ENCODE results near the gene CYS1.

Gene CYS1

DNA sequence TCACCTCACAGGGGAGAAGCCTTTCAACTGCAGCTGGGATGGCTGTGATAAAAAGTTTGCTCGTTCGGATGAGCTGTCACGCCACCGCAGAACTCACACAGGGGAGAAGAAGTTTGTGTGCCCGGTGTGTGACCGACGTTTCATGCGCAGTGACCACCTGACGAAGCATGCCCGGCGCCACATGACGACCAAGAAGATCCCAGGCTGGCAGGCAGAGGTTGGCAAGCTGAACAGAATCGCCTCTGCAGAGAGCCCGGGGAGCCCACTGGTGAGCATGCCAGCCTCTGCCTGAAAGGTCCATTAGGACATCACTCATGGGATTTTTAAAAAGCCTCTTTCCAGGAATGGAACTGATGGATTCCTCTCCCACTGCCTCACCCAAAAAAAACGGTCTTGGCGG is 28.0 kb downstream of the CYS1 start:
- TF ChIP-seq, protein P1, sequence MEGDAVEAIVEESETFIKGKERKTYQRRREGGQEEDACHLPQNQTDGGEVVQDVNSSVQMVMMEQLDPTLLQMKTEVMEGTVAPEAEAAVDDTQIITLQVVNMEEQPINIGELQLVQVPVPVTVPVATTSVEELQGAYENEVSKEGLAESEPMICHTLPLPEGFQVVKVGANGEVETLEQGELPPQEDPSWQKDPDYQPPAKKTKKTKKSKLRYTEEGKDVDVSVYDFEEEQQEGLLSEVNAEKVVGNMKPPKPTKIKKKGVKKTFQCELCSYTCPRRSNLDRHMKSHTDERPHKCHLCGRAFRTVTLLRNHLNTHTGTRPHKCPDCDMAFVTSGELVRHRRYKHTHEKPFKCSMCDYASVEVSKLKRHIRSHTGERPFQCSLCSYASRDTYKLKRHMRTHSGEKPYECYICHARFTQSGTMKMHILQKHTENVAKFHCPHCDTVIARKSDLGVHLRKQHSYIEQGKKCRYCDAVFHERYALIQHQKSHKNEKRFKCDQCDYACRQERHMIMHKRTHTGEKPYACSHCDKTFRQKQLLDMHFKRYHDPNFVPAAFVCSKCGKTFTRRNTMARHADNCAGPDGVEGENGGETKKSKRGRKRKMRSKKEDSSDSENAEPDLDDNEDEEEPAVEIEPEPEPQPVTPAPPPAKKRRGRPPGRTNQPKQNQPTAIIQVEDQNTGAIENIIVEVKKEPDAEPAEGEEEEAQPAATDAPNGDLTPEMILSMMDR (conservative IDR thresholded peaks at IDR 0.05), result no peak
- H3K27ac ChIP-seq, result no peak overlapping the region

DNA sequence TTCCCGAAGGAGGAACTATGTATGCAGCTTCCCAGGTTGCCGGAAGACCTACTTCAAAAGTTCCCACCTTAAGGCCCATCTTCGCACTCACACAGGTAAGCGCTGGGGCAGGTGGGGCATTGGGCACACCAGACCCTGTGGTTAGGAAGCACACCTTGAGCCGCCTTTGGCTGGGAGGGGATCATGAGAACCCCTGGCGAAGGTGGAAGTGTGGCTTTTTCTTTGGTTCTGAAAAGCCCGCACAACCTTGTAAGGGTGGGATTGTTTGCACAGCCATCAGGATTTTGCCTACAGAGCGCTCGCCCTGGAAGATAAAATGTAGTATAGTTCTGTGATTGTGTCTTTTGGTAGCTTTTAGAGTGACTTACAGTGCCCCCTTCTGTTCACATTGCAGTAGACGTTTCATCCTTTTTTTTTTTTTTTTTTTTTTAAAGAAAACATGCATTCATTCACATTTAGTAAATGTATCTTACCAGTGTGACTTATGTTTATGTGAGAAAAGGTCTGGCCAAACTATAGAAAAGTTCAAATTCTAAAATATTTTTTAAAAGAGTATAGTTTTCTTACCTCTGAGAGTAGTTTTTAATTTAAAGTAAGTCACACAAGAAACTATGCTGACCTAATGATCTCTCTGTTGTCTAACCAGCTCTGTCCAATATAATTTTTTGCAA is 31.6 kb downstream of the CYS1 start:
- TF ChIP-seq, protein P1 (conservative IDR thresholded peaks at IDR 0.05), result peak; percentile 70
- H3K27ac ChIP-seq, result no peak overlapping the region

DNA sequence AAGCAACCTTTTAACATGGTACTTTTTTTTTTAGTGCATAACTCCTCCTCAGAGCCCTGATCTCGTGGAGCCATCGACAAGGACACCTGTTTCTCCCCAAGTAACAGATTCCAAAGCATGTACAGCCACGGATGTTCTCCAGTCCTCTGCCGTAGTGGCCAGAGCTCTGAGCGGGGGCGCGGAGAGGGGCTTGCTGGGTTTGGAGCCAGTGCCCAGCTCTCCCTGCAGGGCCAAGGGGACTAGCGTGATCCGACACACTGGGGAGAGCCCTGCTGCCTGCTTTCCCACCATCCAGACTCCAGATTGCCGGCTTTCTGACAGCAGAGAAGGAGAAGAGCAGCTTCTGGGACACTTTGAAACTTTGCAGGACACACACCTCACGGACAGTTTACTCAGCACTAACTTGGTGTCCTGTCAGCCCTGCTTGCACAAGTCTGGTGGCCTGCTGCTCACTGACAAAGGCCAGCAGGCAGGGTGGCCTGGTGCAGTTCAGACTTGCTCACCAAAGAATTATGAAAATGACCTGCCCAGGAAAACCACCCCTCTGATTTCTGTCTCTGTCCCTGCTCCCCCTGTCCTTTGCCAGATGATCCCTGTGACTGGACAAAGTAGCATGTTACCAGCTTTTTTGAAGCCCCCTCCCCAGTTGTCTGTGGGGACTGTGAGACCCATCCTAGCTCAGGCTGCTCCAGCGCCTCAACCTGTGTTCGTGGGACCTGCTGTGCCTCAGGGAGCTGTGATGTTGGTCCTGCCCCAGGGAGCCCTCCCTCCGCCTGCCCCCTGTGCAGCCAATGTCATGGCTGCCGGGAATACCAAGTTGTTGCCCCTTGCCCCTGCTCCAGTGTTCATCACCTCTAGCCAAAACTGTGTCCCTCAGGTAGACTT is 32.4 kb downstream of the CYS1 start:
- TF ChIP-seq, protein P1 (conservative IDR thresholded peaks at IDR 0.05), result no peak
- H3K27ac ChIP-seq, result no peak overlapping the region

DNA sequence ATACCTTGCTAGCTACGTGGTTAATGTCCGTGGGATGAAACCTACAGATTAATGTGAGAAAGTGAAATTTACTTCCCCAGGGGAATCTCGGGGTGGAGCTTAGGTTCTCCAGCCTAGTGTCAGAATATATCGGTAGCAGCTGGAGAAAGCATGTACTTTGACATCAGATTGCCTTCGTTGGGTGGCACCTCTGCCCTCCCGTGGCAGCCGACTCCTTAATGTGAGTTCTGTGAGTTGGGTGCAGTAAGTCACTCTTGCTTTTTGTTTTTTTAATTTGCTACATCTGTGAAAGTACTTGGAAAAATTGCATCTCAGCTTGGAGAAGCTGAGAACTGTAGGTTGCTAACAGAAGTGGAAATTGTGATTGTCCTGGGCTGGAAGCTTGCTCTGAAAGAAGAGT is 33.3 kb downstream of the CYS1 start:
- TF ChIP-seq, protein P1 (conservative IDR thresholded peaks at IDR 0.05), result no peak
- no peak overlapping the region for H3K27ac ChIP-seq

DNA sequence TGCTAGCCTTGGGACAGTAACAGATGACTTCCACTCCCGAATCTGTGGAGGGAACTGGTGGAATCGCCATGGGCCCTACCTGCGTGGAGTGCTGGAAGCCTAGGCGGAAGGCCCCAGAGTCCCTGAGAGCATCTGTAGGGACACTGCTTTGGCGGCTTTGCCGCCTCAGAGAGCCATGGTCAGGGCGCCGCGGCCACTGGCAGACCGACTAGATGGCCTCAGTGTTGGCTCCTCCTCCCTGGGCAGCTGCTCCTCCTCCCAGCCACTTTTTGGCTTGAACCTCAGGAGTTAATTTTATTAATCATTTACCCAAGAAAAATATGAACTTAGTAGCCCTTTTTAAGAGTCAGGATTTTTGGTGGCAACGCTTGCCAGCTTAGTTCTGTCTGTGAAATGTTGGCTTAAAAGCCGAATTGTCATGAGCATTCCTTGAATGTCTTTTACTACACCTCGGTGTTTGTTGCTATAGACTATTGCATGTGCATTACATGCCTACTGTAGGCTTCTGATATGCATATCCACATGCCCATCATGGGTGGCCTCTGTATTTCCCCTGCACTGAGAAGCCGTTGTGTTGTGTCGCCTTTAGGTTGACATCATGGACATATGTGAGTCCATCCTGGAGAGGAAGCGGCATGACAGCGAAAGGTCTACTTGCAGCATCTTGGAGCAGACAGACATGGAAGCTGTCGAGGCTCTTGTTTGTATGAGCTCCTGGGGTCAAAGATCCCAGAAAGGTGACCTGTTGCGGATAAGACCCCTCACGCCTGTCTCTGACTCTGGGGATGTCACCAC is 34.5 kb downstream of the CYS1 start:
- TF ChIP-seq, protein P1 (conservative IDR thresholded peaks at IDR 0.05), result no peak
- H3K27ac ChIP-seq, result no peak overlapping the region

DNA sequence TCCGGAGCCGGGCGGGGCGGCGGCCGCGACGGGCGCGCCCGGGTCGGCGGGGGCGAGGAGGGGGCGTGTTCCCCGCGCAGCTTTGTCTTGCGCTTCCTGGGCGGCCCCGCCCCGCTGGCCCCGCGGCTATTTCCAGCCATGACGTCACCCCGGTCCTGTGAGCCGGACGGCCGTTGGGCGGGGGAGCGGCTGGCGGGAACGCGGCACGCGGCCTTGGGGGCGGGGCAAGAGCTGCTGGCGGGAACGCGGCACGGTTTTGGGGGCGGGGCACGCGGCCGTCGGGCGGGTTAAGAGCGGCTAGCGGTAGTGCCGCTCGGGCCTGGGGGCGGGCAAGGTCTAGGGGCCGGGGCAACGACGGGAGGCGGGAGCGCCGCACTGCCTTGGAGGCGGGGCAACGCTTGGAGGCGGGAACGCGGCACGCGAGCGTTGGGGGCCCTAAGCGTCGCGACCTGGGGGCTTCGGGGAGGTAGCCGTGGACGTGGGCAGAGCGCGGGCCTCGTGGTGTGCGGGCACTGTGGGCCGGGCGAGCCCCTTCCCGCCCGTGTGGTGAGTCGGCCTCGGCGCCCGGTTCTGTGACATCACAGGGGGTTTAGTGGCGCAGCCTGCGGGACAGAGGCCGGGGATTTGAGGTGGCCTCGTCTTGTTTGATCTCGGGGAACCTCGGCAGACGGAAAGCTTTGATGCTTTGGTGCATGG is 36.2 kb downstream of the CYS1 start:
- TF ChIP-seq, protein P1 (conservative IDR thresholded peaks at IDR 0.05), result no peak
- peak overlapping the region; percentile 77 for H3K27ac ChIP-seq
